B cell (primary cell): ENCODE results near the gene ABCC10.

Experiments
- EZH2 ChIP-seq: IDR thresholded peaks from 2 replicates; pipeline ENCODE4 v1.6.1; 2012; ENCODE audit warnings: borderline replicate concordance, low read depth, mild to moderate bottlenecking, moderate library complexity, low read length; ENCODE audit not compliant: insufficient read depth, poor library complexity, severe bottlenecking
- TF ChIP-seq, protein P1 (sequence below): fragments of 200-600 bp; IDR thresholded peaks from one replicate; pipeline ENCODE4 v1.8.0; 2022; ENCODE audit warnings: antibody characterized with exemption, mild to moderate bottlenecking

DNA sequence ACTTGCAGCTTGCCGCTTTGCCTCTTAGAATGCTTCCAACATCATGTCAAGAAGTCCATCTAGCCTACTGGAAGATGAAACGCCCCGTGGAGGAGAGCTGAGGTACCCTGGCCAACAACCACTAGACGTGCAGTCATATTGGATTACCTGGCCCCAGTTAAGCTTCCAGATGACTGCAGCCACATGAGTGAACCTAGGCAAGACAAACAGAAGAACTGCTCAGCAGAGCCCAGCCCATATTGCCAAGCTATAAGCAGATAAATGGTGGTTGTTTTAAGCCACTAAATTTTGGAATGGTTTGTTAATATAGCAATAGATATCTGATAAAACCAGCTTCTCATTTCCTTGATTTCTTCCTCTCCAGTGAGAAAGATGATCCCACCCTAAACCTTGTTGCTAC, 32.7 kb downstream of the ABCC10 start:
- TF ChIP-seq EZH2, result no peak
- TF ChIP-seq, protein P1, sequence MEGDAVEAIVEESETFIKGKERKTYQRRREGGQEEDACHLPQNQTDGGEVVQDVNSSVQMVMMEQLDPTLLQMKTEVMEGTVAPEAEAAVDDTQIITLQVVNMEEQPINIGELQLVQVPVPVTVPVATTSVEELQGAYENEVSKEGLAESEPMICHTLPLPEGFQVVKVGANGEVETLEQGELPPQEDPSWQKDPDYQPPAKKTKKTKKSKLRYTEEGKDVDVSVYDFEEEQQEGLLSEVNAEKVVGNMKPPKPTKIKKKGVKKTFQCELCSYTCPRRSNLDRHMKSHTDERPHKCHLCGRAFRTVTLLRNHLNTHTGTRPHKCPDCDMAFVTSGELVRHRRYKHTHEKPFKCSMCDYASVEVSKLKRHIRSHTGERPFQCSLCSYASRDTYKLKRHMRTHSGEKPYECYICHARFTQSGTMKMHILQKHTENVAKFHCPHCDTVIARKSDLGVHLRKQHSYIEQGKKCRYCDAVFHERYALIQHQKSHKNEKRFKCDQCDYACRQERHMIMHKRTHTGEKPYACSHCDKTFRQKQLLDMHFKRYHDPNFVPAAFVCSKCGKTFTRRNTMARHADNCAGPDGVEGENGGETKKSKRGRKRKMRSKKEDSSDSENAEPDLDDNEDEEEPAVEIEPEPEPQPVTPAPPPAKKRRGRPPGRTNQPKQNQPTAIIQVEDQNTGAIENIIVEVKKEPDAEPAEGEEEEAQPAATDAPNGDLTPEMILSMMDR, result no peak
